GM19099 (cell line): Measurements from ENCODE around the gene USP31.

Experiments
- POLR2A ChIP-seq: IDR thresholded peaks from 3 replicates; pipeline ENCODE4 v1.6.1; 2011; ENCODE audit warnings: low read depth; ENCODE audit not compliant: insufficient read length; ENCODE audit errors: extremely low read depth

USP31 gene

DNA sequence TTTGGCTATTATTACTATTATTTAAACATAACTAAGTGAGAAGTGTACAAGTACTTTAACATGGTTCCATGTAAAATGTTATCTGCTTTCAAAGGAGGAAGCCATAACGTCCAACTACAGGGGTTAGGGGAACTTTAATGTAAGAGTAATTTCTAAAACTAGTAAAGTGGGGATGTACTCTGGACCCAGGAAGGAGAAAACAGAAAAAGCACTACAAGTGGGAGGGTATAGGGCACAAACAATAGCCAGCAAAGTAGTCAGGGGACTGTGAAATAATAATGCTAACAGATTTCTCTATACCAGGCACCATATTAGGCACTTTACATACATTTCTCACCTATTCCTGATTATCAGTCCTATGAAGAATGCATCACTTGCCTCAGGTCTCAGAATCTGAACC, 19.6 kb downstream of the USP31 start:
- TF ChIP-seq POLR2A: no peak

DNA sequence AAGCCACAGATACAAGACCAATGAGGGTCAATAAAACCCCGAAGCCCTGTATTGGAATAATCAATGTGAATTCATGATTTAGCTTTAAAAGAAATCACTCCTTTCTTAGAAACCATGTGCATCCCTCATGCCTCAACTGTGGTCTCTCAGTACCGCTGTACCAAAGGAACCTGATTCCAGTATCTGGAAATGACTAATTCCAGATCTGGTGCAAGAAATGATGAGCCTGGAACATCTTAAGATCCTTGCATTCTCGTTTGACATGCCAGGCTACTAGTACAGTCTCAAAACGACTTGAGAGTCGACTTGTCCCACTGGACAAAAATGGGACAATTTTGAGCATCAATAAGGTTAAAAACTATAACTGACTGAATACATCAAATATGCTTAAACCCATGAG, 21.2 kb downstream of the USP31 start:
- no peak for TF ChIP-seq POLR2A

GRCh38 chr16:23125277-23125676, 24.0 kb downstream of the USP31 start:
- TF ChIP-seq POLR2A: no peak

GRCh38 chr16:23124315-23124714, 24.9 kb downstream of the USP31 start:
- TF ChIP-seq POLR2A: no peak

DNA sequence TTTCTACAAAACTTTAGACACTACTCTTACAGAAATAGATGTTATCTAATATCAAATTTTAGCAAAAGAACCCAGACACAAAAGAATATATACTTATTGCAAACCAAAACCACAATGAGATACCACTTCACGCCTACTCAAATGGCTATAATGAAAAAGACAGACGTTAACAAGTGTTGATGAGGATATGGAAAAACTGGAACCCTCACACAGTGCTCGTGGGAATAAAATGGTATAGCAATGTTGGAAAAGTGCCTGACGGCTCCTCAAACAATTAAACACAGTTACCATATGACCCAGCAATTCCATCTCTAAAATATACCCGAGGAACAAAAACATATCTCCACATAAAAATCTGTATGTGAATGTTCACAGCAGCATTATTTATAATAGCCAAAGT, 27.1 kb downstream of the USP31 start:
- TF ChIP-seq POLR2A: no peak

GRCh38 chr16:23121024-23121423, 28.2 kb downstream of the USP31 start:
- no peak for TF ChIP-seq POLR2A

GRCh38 chr16:23120562-23120961, 28.7 kb downstream of the USP31 start:
- TF ChIP-seq POLR2A: no peak

DNA sequence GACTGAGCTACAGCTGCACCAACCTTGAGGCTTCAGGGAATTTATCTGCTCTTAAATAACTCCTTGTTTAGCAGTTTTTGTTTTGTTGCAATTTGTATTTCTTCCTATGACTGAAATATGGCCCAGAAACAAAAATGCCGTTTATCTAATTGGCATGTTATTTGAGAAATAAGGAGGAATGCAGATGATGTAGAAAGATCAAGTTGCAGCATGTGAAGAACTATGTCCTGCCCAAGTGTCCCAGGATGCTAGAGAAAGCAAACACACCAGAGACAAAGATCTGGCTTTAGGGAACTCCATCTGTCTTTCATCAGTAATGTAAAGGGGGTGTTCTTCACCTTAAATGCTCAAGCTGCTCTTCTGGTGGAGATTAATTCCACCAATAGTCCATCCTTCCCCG, 29.7 kb downstream of the USP31 start:
- TF ChIP-seq POLR2A: no peak

DNA sequence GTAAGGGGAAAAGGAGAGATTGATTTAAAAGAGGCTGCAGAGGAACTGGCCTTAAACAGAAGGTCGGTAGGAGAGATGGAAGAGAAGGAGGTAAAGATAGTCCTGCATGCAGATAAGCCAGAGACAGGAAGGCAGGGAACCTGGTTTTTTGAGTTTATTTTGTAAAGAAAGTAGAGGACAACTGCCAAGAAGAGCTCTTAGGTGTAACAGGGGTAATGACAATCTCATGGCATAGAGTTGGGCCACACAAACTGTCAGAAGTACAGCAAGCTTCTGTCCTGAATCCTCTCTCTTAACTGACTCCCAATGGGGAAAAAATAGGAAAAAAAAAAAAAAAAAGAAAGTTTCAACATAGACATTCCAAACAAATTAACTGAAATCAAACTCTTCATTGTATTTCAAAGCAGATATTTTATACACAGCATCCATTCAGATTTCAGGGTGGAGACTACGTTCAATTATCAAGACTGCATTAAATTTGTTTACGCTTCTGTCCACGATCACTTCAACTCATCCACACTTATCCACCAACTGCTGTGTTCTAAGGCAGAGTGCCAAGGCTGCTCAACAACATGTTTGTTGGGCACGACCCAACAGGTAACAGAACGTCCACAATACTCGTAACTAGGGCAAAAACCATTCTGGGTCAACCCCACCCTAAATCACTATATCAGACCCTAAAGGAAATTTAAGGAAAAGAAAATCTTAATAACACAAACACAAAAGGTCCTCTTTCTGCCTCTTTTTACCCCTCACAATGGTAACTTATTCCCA, 34.9 kb downstream of the USP31 start:
- TF ChIP-seq POLR2A: no peak

- TF ChIP-seq POLR2A: no peak
Observed at GRCh38 chr16:23113185-23113584, 36.1 kb downstream of the USP31 start.

- no peak for TF ChIP-seq POLR2A
Observed at GRCh38 chr16:23110257-23110899, 38.9 kb downstream of the USP31 start.

DNA sequence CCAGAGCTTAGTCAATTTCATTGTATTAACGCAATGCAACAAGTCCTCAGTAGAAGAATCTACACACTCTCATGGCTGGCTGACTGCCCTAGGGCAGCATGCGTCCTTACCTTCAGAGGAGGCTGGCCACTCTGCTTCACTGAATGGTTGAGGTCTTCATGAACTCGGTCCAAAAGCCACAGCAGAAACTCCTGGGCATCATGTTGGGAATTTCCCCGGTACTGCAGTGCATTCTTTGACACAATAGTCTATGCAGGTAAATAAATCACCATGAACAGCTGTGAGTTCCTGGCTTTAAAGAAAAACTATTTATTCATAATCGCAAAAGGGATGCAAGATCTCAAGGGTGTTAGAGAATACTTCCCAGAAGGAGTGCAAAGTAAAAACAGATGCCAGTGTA, 41.3 kb downstream of the USP31 start:
- no peak for TF ChIP-seq POLR2A

- TF ChIP-seq POLR2A: no peak
Observed at GRCh38 chr16:23107117-23107516, 42.1 kb downstream of the USP31 start.

GRCh38 chr16:23105309-23105708, 43.9 kb downstream of the USP31 start:
- no peak for TF ChIP-seq POLR2A

DNA sequence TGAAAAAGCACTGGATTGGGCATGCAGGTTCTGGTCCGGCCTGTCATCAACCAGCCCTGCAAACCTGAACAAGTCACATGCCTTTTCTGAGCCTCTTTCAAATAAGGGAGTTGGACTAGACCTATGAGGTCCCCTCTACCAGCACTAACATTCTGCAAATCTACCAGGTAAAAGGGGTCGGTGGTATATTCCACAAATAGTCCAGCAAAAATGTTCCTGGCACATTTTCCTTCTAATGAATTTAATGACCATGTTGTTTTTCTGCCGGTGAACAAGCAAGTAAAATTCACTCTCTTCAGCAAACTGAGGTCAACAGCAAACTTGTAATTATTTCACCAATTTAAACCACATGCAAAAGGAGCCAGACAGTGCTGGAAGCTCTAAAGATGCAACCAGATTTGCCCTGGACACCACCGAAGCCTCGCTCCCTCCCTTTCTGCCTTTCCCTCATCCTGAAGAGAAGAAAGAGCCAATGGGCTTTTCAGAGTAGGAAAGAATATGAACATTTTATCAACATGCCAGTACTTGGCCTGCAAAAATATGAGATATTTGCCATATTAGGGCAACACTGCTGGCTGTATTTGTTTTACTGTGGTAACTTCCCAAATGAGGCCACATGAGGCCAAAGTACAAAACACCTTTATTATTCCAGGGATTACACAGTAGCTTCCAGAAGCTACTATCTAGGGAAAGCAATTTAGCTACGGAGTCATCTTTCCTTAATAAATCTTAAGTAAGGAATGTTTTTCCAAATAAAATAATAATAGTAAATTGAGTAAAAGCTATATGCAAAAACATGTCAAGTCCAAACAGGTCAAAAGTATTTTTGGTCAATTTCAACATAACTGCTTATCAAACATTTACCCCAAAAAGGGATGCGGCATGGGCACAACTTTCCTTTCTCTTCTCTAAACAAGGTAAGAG, 45.0 kb downstream of the USP31 start:
- no peak for TF ChIP-seq POLR2A
